Osteocyte (in vitro differentiated cells): ENCODE data around the gene DOK5. TPM values are rescaled to one million over a fixed set of nuclear protein-coding genes. Genes with fewer than 3 reads are reported as not detected.

Source experiments
- DNase-seq: peaks from one replicate; pipeline ENCODE4 v3.0.0; 2021; ENCODE audit warnings: mixed read lengths; ENCODE audit not compliant: unreplicated experiment; ENCODE audit errors: extremely low spot score
- H3K27ac Mint-ChIP-seq: one replicate; pipeline ENCODE4 v1.8.0; 2021; ENCODE audit warnings: mild to moderate bottlenecking, mixed read lengths; ENCODE audit not compliant: unreplicated experiment
- H3K27me3 Mint-ChIP-seq: one replicate; pipeline ENCODE4 v1.8.0; 2021; ENCODE audit warnings: mixed read lengths; ENCODE audit not compliant: unreplicated experiment
- H3K36me3 Mint-ChIP-seq: one replicate; pipeline ENCODE4 v1.8.0; 2021; ENCODE audit warnings: mixed read lengths; ENCODE audit not compliant: unreplicated experiment
- H3K4me1 Mint-ChIP-seq: one replicate; pipeline ENCODE4 v1.8.0; 2021; ENCODE audit warnings: mixed read lengths; ENCODE audit not compliant: unreplicated experiment
- H3K4me3 Mint-ChIP-seq: one replicate; pipeline ENCODE4 v1.8.0; 2021; ENCODE audit warnings: mild to moderate bottlenecking, moderate library complexity, mixed read lengths; ENCODE audit not compliant: unreplicated experiment
- H3K9me3 Mint-ChIP-seq: one replicate; pipeline ENCODE4 v1.8.0; 2021; ENCODE audit warnings: mixed read lengths; ENCODE audit not compliant: unreplicated experiment
- total RNA-seq: library from RNA; stranded (reverse); gene quantifications from 2 replicates; pipeline ENCODE4 v1.2.1, GENCODE V29; 2021
- TF ChIP-seq, protein P1 (sequence below): fragments of 200-600 bp; sonication (generic); IDR thresholded peaks from 2 replicates; pipeline ENCODE4 v1.5.0; 2021; ENCODE audit warnings: antibody characterized with exemption, mild to moderate bottlenecking, moderate library complexity

Gene DOK5
- total RNA-seq, 1 donor from 2014 or later: 7.4 TPM

DNA sequence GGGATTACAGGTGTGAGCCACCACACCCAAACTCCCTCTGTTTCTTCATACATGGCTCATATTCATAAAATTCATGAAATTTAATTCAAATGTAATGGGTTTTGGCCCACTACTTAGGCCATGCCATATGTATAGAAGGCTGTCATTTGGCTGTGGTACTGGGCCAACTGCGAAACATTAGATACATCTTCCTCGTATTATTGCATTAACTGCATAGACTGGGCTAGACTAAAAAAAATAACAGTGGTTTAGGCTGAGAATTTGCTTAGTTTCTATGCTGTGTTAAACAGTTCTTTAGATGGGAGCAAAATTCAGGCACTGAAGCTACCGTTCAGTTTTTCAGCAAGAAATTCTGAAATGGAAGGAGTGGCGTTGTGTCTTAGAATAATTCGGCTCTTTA, 133.6 kb downstream of the DOK5 start:
- no peaks in the 10 kb centered on the region for H3K36me3 Mint-ChIP-seq
- H3K9me3 Mint-ChIP-seq: no peaks in the 10 kb centered on the region
- no peak for DNase-seq
- H3K27me3 Mint-ChIP-seq: no peaks in the 10 kb centered on the region
- TF ChIP-seq, protein P1, sequence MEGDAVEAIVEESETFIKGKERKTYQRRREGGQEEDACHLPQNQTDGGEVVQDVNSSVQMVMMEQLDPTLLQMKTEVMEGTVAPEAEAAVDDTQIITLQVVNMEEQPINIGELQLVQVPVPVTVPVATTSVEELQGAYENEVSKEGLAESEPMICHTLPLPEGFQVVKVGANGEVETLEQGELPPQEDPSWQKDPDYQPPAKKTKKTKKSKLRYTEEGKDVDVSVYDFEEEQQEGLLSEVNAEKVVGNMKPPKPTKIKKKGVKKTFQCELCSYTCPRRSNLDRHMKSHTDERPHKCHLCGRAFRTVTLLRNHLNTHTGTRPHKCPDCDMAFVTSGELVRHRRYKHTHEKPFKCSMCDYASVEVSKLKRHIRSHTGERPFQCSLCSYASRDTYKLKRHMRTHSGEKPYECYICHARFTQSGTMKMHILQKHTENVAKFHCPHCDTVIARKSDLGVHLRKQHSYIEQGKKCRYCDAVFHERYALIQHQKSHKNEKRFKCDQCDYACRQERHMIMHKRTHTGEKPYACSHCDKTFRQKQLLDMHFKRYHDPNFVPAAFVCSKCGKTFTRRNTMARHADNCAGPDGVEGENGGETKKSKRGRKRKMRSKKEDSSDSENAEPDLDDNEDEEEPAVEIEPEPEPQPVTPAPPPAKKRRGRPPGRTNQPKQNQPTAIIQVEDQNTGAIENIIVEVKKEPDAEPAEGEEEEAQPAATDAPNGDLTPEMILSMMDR: no peak
- H3K4me3 Mint-ChIP-seq: no peak overlapping the region
- H3K27ac Mint-ChIP-seq: no peak overlapping the region
- peaks cover 5% of the 10 kb centered on the region for H3K4me1 Mint-ChIP-seq

DNA sequence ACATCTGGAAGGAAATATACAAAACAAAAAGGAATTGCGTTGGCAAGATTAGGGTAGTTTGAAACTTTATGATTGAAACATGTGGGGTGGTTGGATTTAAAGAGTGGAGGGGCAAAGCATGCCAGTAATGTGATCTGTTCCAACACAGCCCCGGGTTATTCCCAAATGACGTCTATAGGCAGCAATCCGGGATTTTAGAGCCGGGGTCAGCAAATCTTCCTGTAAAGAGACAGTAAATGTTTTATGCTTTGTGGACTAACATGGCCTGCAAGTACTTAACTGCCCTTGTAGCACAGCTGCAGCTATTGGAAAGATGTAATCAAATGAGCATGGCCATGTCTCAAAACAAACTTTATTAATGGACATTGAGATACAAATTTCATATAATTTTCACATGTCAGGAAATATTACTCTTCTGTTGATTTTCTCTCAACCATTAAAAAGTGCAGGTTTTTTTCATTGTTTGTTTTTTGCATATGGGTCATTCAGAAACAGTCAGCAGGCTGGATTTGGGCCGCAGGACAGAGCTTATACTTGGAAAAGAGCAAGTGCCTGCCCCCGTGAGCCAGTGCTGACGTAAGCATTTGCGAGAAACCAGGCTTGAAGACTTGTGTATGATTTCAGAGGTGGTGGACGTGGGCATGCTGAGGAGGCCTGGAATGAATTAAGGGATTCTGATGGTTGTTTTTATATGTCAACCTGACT, 136.5 kb downstream of the DOK5 start:
- no peaks in the 10 kb centered on the region for H3K36me3 Mint-ChIP-seq
- no peaks in the 10 kb centered on the region for H3K27me3 Mint-ChIP-seq
- H3K4me3 Mint-ChIP-seq: no peak overlapping the region
- TF ChIP-seq, protein P1: no peak
- H3K9me3 Mint-ChIP-seq: no peaks in the 10 kb centered on the region
- no peak overlapping the region for H3K27ac Mint-ChIP-seq
- peaks cover 5% of the 10 kb centered on the region for H3K4me1 Mint-ChIP-seq
- no peak for DNase-seq

DNA sequence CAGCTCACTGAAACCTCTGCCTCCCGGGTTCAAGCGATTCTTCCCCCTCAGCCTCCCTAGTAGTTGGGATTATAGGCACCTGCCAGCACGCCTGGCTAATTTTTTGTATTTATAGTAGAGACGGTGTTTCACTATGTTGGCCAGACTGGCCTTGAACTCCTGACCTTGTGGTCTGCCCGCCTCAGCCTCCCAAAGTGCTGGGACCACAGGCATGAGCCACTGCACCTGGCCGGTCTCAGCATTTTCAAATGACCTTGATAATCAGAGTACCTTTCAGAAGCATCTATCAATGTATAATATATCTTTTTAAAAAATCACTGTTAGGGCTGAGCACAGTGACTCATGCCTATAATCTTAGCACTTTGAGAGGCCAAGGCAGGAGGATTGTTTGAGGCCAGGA, 143.0 kb downstream of the DOK5 start:
- no peak for DNase-seq
- H3K4me3 Mint-ChIP-seq: no peak overlapping the region
- H3K27ac Mint-ChIP-seq: no peak overlapping the region
- no peaks in the 10 kb centered on the region for H3K4me1 Mint-ChIP-seq
- no peaks in the 10 kb centered on the region for H3K27me3 Mint-ChIP-seq
- no peaks in the 10 kb centered on the region for H3K36me3 Mint-ChIP-seq
- TF ChIP-seq, protein P1: no peak
- H3K9me3 Mint-ChIP-seq: no peaks in the 10 kb centered on the region

DNA sequence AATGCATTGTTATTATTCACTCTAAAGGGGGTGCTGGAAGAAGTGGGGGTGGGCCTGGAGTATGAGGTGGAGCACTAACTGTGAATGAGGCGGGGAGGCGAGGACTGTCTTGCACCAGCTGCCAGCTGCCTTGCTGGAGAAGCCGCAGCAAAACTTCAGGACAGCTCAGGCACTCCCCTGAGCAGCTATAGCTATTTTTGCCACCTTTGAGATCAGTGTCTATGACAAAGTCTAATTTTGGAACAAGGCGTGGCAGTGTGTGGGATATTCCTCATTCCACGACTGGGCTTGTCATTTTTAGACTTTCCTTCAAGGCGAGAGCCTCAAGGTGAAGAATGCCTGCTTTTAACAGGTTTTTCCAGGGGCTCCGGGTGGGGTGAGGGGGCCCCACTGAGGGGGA, 143.8 kb downstream of the DOK5 start:
- no peaks in the 10 kb centered on the region for H3K4me1 Mint-ChIP-seq
- H3K9me3 Mint-ChIP-seq: no peaks in the 10 kb centered on the region
- TF ChIP-seq, protein P1: no peak
- no peak overlapping the region for H3K4me3 Mint-ChIP-seq
- no peak for DNase-seq
- no peaks in the 10 kb centered on the region for H3K27me3 Mint-ChIP-seq
- H3K36me3 Mint-ChIP-seq: no peaks in the 10 kb centered on the region
- no peak overlapping the region for H3K27ac Mint-ChIP-seq

DNA sequence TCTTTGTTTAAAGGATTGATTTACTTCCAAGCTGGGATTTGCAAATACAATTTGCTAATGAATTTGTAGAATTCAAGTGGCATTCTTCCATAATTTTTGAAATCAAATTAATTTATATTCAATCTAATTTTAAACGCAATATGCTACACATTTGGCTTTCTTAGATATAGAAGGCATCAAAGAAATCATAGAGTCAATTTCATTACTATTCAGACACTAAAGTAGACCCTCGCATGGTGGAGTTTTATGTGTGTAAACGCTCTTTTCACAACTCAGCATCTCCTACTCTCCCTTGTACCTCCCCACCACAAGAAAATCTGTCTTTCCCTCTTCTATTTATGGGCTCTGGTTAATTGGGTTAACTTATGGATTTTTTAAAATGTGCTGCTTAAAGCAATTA, 144.3 kb downstream of the DOK5 start:
- Mint-ChIP-seq H3K9me3 (no peaks in the 10 kb centered on the region), H3K36me3 (no peaks in the 10 kb centered on the region), H3K4me3 (no peak overlapping the region), H3K4me1 (no peaks in the 10 kb centered on the region), H3K27me3 (no peaks in the 10 kb centered on the region), H3K27ac (no peak overlapping the region)
- TF ChIP-seq, protein P1: no peak
- DNase-seq: no peak
